Transverse colon (tissue), 4 donors: ENCODE results near the gene BBS12. TPM values are rescaled to one million over a fixed set of nuclear protein-coding genes. Genes with fewer than 3 reads are reported as not detected.

ENCODE experiments used
- DNase-seq: peaks from one replicate; pipeline ENCODE4 v3.0.0-alpha.2; 2019
- H3K27ac ChIP-seq, 4 donors: fragments of 200-600 bp; sonication (generic); 2 replicates each; pipeline ENCODE4 v1.5.1; 2016 to 2018; ENCODE audit warnings: inconsistent platforms in 4 of 4
- H3K27me3 ChIP-seq: fragments of 200-600 bp; sonication (generic); 2 replicates; pipeline ENCODE4 v1.5.1; 2017; ENCODE audit warnings: inconsistent platforms
- H3K36me3 ChIP-seq, 4 donors: fragments of 200-600 bp; sonication (generic); 2 replicates each; pipeline ENCODE4 v1.5.1; 2017 to 2019; ENCODE audit warnings: inconsistent platforms in 4 of 4
- H3K4me1 ChIP-seq, 4 donors: fragments of 200-600 bp; sonication (generic); 2 replicates each; pipeline ENCODE4 v1.5.1; 2017 to 2020; ENCODE audit warnings: inconsistent platforms in 4 of 4
- H3K4me3 ChIP-seq, 4 donors: fragments of 200-600 bp; sonication (generic); 1 replicate in 1 of 4; 2 replicates in 3 of 4; pipeline versions ENCODE4 v1.5.1 to v1.6.1; 2017 to 2019; ENCODE audit warnings: inconsistent platforms in 4 of 4
- H3K9me3 ChIP-seq, 2 donors: fragments of 200-600 bp; sonication (generic); 2 replicates each; pipeline ENCODE4 v1.5.1; 2017 to 2019; ENCODE audit warnings: inconsistent platforms in 2 of 2
- CTCF ChIP-seq, 5 experiments: fragments of 200-600 bp in 3 of 5; fragments of 450-650 bp in 2 of 5; sonication (generic) in 3 of 5; IDR thresholded peaks; 1 replicate in 2 of 5; 2 replicates in 3 of 5; pipeline ENCODE4 v1.5.1; 2016 to 2017; ENCODE audit warnings: antibody characterized with exemption in 5 of 5, inconsistent platforms in 3 of 5, mild to moderate bottlenecking in 2 of 5, moderate library complexity in 1 of 5
- EP300 ChIP-seq: sonication (generic); formaldehyde crosslinking; IDR thresholded peaks from one replicate; pipeline ENCODE4 v1.6.1; 2017; ENCODE audit warnings: antibody characterized with exemption, low read depth
- POLR2A ChIP-seq: fragments of 450-650 bp; IDR thresholded peaks from one replicate; pipeline ENCODE4 v1.6.1; 2016; ENCODE audit warnings: antibody characterized with exemption, mild to moderate bottlenecking, moderate library complexity
- POLR2AphosphoS5 ChIP-seq, 3 donors: sonication (generic); formaldehyde crosslinking; IDR thresholded peaks; one replicate each; pipeline ENCODE4 v1.6.1; 2016; ENCODE audit warnings: antibody characterized with exemption in 3 of 3
- WGBS, 2 donors: methylation state at CpG; one replicate each; pipeline ENCODE4 v1.1.5; 2018; ENCODE audit warnings: low coverage in 1 of 2; 5-methylcytosine and 5-hydroxymethylcytosine counted together
- in situ Hi-C, 4 donors: fragments of 200-750 bp; cut with MboI; loops; one replicate each; pipeline versions ENCODE4 v1.15.0 to v1.15.1; 2017; ENCODE audit warnings: low sequenced_read_pairs in 3 of 4, low pct_ligation_motif_present in 1 of 4, low pct_unique_long_range_greater_than_20kb in 1 of 4
- intact Hi-C: fragments of 100-400 bp; cut with DNase I; formaldehyde crosslinking; loops from one replicate; pipeline ENCODE4 v1.15.1; 2023; ENCODE audit warnings: low total_unique reads
- total RNA-seq, 4 donors: library from RNA; depleted of rRNA; stranded (reverse); fragments of >200 nt; gene quantifications; one replicate each; pipeline ENCODE4 v1.1.0, GENCODE V29; 2016

Gene BBS12
- total RNA-seq, 4 donors from 2014 or later: 0.60 to 6.0 (median 3.3) TPM

GRCh38 chr4:122728856-122729255, 3.6 kb upstream of the BBS12 start:
- H3K4me1 ChIP-seq: peaks cover 2 to 13% (median 11%) of the 10 kb centered on the region in 4 donors
- 94% methylated on average over 1 of the region's 1 CpG; no CpG with 5 or more reads in 1 of the 2 donors for WGBS, 2 donors
- TF ChIP-seq POLR2AphosphoS5 (IDR thresholded peaks at IDR 0.05) (no peak), CTCF (IDR thresholded peaks at IDR 0.05) (no peak), POLR2A (no peak)
- no peaks in the 10 kb centered on the region for H3K9me3 ChIP-seq
- H3K4me3 ChIP-seq: no peak overlapping the region
- no peaks in the 10 kb centered on the region for H3K27me3 ChIP-seq
- in situ Hi-C loops (loop anchor here in 1 of 4 donors (10.0 kb wide), 1 partner anchor 124 kb away; no protein-coding TSS in a partner anchor), intact Hi-C loops (no loop called here)
- no peak for DNase-seq
- no peaks in the 10 kb centered on the region for H3K36me3 ChIP-seq
- no peak overlapping the region for H3K27ac ChIP-seq

- DNase-seq: no peak
- peak overlapping the region in 2 of 4 donors; percentile 4 to 91 for H3K4me3 ChIP-seq
These were observed 828 bp upstream of the BBS12 start for GRCh38 chr4:122731676-122732075.

GRCh38 chr4:122733787-122734120, 1.2 kb downstream of the BBS12 start:
- Histone ChIP-seq H3K36me3 (no peaks in the 10 kb centered on the region), H3K27ac (peak overlapping the region; percentile 90 to 97 (median 94)), H3K27me3 (no peaks in the 10 kb centered on the region), H3K4me3 (peak overlapping the region in 2 of 4 donors; percentile 73 to 91), H3K9me3 (no peaks in the 10 kb centered on the region), H3K4me1 (peaks cover 2 to 19% (median 14%) of the 10 kb centered on the region in 4 donors)
- WGBS, 2 donors: 74 to 100% methylated on average over 1 of the region's 1 CpG
- no peak for DNase-seq
- in situ Hi-C loops (no loop called here), intact Hi-C loops (no loop called here)
- TF ChIP-seq CTCF (IDR thresholded peaks at IDR 0.05) (no peak), EP300 (no peak), POLR2AphosphoS5 (IDR thresholded peaks at IDR 0.05) (no peak), POLR2A (no peak)

More at GRCh38 chr4:122731676-122732075, 828 bp upstream of the BBS12 start:
- Histone ChIP-seq H3K9me3 (no peaks in the 10 kb centered on the region), H3K27ac (peak overlapping the region; percentile 61 to 97 (median 94)), H3K27me3 (no peaks in the 10 kb centered on the region), H3K4me1 (peaks cover 2 to 19% (median 14%) of the 10 kb centered on the region in 4 donors), H3K36me3 (no peaks in the 10 kb centered on the region)
- TF ChIP-seq POLR2AphosphoS5 (IDR thresholded peaks at IDR 0.05) (no peak), EP300 (no peak), CTCF (IDR thresholded peaks at IDR 0.05) (no peak), POLR2A (no peak)
- intact Hi-C loops: no loop called here
- in situ Hi-C loops: no loop called here
- 75 to 76% methylated on average over 2 of the region's 2 CpGs for WGBS, 2 donors

- no peak for DNase-seq
- Histone ChIP-seq H3K9me3 (no peaks in the 10 kb centered on the region), H3K27ac (no peak overlapping the region), H3K4me3 (no peak overlapping the region), H3K27me3 (no peaks in the 10 kb centered on the region), H3K36me3 (no peaks in the 10 kb centered on the region), H3K4me1 (peaks cover 0 to 17% (median 7%) of the 10 kb centered on the region in 4 donors)
- TF ChIP-seq EP300: no peak
- TF ChIP-seq CTCF (IDR thresholded peaks at IDR 0.05): no peak
- TF ChIP-seq POLR2AphosphoS5 (IDR thresholded peaks at IDR 0.05): no peak
- TF ChIP-seq POLR2A: no peak
- intact Hi-C loops (no loop called here), in situ Hi-C loops (no loop called here)
These were observed 6.7 kb downstream of the BBS12 start for GRCh38 chr4:122739174-122739573.
